GM18873 (cell line): ENCODE measurements around the gene TSR1.

Source experiments
- ATAC-seq: cut with Tn5 transposase; IDR thresholded peaks from one replicate; pipeline ENCODE4 v1.9.1; 2021; ENCODE audit warnings: mild to moderate bottlenecking, moderate library complexity, moderate number of reproducible peaks; ENCODE audit not compliant: unreplicated experiment, low FRiP score

Gene TSR1

GRCh38 chr17:2369551-2370210, 33.4 kb upstream of the TSR1 start:
- ATAC-seq: no peak

- no peak for ATAC-seq
Observed at GRCh38 chr17:2369039-2369438, 32.8 kb upstream of the TSR1 start.

GRCh38 chr17:2368359-2368758, 32.1 kb upstream of the TSR1 start:
- ATAC-seq: no peak

- ATAC-seq: no peak
Observed at GRCh38 chr17:2366747-2367494, 30.7 kb upstream of the TSR1 start.

GRCh38 chr17:2365132-2365531, 28.9 kb upstream of the TSR1 start:
- ATAC-seq: no peak

GRCh38 chr17:2364763-2365116, 28.5 kb upstream of the TSR1 start:
- ATAC-seq: no peak

GRCh38 chr17:2363851-2364762, 27.9 kb upstream of the TSR1 start:
- ATAC-seq: no peak

- no peak for ATAC-seq
Observed at GRCh38 chr17:2363318-2363717, 27.1 kb upstream of the TSR1 start.

GRCh38 chr17:2362881-2363280, 26.6 kb upstream of the TSR1 start:
- no peak for ATAC-seq

- no peak for ATAC-seq
Observed at GRCh38 chr17:2362416-2362815, 26.2 kb upstream of the TSR1 start.

- ATAC-seq: no peak
Observed at GRCh38 chr17:2362016-2362415, 25.8 kb upstream of the TSR1 start.

GRCh38 chr17:2361010-2361760, 24.9 kb upstream of the TSR1 start:
- no peak for ATAC-seq

GRCh38 chr17:2357931-2358434, 21.7 kb upstream of the TSR1 start:
- no peak for ATAC-seq

GRCh38 chr17:2357237-2357636, 21.0 kb upstream of the TSR1 start:
- ATAC-seq: no peak

GRCh38 chr17:2354311-2354710, 18.1 kb upstream of the TSR1 start:
- ATAC-seq: no peak

- no peak for ATAC-seq
Observed at GRCh38 chr17:2351269-2351668, 15.0 kb upstream of the TSR1 start.

- no peak for ATAC-seq
Observed at GRCh38 chr17:2347805-2348685, 11.8 kb upstream of the TSR1 start.

GRCh38 chr17:2346475-2346874, 10.2 kb upstream of the TSR1 start:
- ATAC-seq: no peak

GRCh38 chr17:2344528-2344927, 8.3 kb upstream of the TSR1 start:
- no peak for ATAC-seq
